Smooth muscle cell (in vitro differentiated cells): ENCODE data around the gene MAP7D1. TPM values are rescaled to one million over a fixed set of nuclear protein-coding genes. Genes with fewer than 3 reads are reported as not detected.
A peak's percentile ranks its signal among the peaks of the same experiment; 100 is the strongest.

ENCODE experiments used
- DNase-seq: peaks from one replicate; lab custom pipeline; 2025; ENCODE audit not compliant: unreplicated experiment; lab: John Stamatoyannopoulos, UW
- H2AFZ ChIP-seq: fragments of 200-600 bp; sonication (generic); 2 replicates; pipeline ENCODE4 v1.6.0; 2016; ENCODE audit warnings: antibody characterized with exemption, low read depth, mild to moderate bottlenecking
- H3F3A ChIP-seq: fragments of 200-600 bp; sonication (generic); 2 replicates; pipeline ENCODE4 v1.6.0; 2017; ENCODE audit warnings: antibody characterized with exemption, low read depth
- H3K27ac ChIP-seq: fragments of 200-600 bp; sonication (generic); 2 replicates; pipeline ENCODE4 v1.5.1; 2016; ENCODE audit warnings: low read depth, mild to moderate bottlenecking
- H3K27me3 ChIP-seq: fragments of 200-600 bp; sonication (generic); 2 replicates; pipeline ENCODE4 v1.6.1; 2016; ENCODE audit warnings: low read depth, mild to moderate bottlenecking
- H3K36me3 ChIP-seq: fragments of 200-600 bp; sonication (generic); 2 replicates; pipeline ENCODE4 v1.5.1; 2016; ENCODE audit warnings: low read depth
- H3K4me1 ChIP-seq: fragments of 200-600 bp; sonication (generic); 2 replicates; pipeline ENCODE4 v1.5.1; 2016; ENCODE audit warnings: low read depth
- H3K4me2 ChIP-seq: fragments of 200-600 bp; sonication (generic); 2 replicates; pipeline ENCODE4 v1.6.0; 2016; ENCODE audit warnings: mild to moderate bottlenecking
- H3K4me3 ChIP-seq: fragments of 200-600 bp; sonication (generic); 2 replicates; pipeline ENCODE4 v1.5.1; 2016; ENCODE audit warnings: mild to moderate bottlenecking
- H3K79me2 ChIP-seq: fragments of 200-600 bp; sonication (generic); 2 replicates; pipeline ENCODE4 v1.6.0; 2016; ENCODE audit warnings: low read depth, mild to moderate bottlenecking
- H3K9ac ChIP-seq: fragments of 200-600 bp; sonication (generic); 2 replicates; pipeline ENCODE4 v1.6.0; 2016; ENCODE audit warnings: low read depth
- H3K9me3 ChIP-seq: fragments of 200-600 bp; sonication (generic); replicated peaks from 2 replicates; pipeline ENCODE4 v1.5.1; 2016; ENCODE audit warnings: low read depth
- H4K20me1 ChIP-seq: fragments of 200-600 bp; sonication (generic); 2 replicates; pipeline ENCODE4 v1.6.0; 2016; ENCODE audit warnings: low read depth
- CTCF ChIP-seq: fragments of 200-600 bp; sonication (generic); IDR thresholded peaks from 2 replicates; pipeline ENCODE4 v1.5.1; 2017; ENCODE audit warnings: borderline replicate concordance, mild to moderate bottlenecking, antibody characterized with exemption; ENCODE audit not compliant: insufficient read depth, poor library complexity, severe bottlenecking
- WGBS: methylation state at CpG from one replicate; pipeline ENCODE4 v1.1.7; 2016; ENCODE audit warnings: low lambda C conversion rate; 5-methylcytosine and 5-hydroxymethylcytosine counted together
- polyA plus RNA-seq: library from polyadenylated mRNA; unstranded; fragments of >200 nt; fragmentation: Nextera tagmentation; extraction: Ambion mirVana; gene quantifications from 2 replicates; pipeline ENCODE4 v1.2.1, GENCODE V29; 2016
- total RNA-seq: library from RNA; depleted of rRNA; stranded (reverse); fragments of >200 nt; gene quantifications from 2 replicates; pipeline ENCODE4 v1.2.3, GENCODE V29; 2014

Gene MAP7D1
- total and polyA plus RNA-seq, 2 experiments from 2014 or later, result 109 to 169 TPM

GRCh38 chr1:36125129-36125991 is 30.6 kb upstream of the MAP7D1 start, which contains the start of gene COL8A2:
TSS of gene COL8A2 (minus strand) at chr1:36125222. CDS start at chr1:36100242, 24,980 bp downstream.
- no peak within 1 kb of the TSS for H2AFZ ChIP-seq
- H3K4me3 ChIP-seq, result peak within 1 kb of the TSS; percentile 43
- H3K4me2 ChIP-seq, result peak within 1 kb of the TSS; percentile 82
- no peaks in the 10 kb centered on the region for H3K79me2 ChIP-seq
- DNase-seq, result no peak
- H3K36me3 ChIP-seq, result no peaks in the 10 kb centered on the region
- H3K9me3 ChIP-seq, result no peaks in the 10 kb centered on the region
- no peaks in the 10 kb centered on the region for H3F3A ChIP-seq
- WGBS, result 55% methylated on average over 19 of the region's 77 CpGs
- no peaks in the 10 kb centered on the region for H3K4me1 ChIP-seq
- no peaks in the 10 kb centered on the region for H4K20me1 ChIP-seq
- H3K27ac ChIP-seq, result no peak within 1 kb of the TSS
- TF ChIP-seq CTCF, result no peak
- H3K9ac ChIP-seq, result no peak within 1 kb of the TSS
- H3K27me3 ChIP-seq, result peaks cover 3% of the 10 kb centered on the region

- peaks cover 3% of the 10 kb centered on the region for H3K27me3 ChIP-seq
- no peaks in the 10 kb centered on the region for H3K36me3 ChIP-seq
- no peaks in the 10 kb centered on the region for H4K20me1 ChIP-seq
- H3K9ac ChIP-seq, result no peak overlapping the region
- WGBS, result 91% methylated on average over 21 of the region's 21 CpGs
- no peak overlapping the region for H3K4me2 ChIP-seq
- TF ChIP-seq CTCF, result no peak
- H3K9me3 ChIP-seq, result no peaks in the 10 kb centered on the region
- no peak for DNase-seq
- H3F3A ChIP-seq, result no peaks in the 10 kb centered on the region
- H2AFZ ChIP-seq, result no peak overlapping the region
- no peaks in the 10 kb centered on the region for H3K4me1 ChIP-seq
- no peak overlapping the region for H3K4me3 ChIP-seq
- no peaks in the 10 kb centered on the region for H3K79me2 ChIP-seq
- H3K27ac ChIP-seq, result no peak overlapping the region
These were observed 29.8 kb upstream of the MAP7D1 start for GRCh38 chr1:36126005-36126716.

GRCh38 chr1:36126797-36127500 is 29.0 kb upstream of the MAP7D1 start:
- no peaks in the 10 kb centered on the region for H3K4me1 ChIP-seq
- peaks cover 3% of the 10 kb centered on the region for H3K27me3 ChIP-seq
- TF ChIP-seq CTCF, result no peak
- no peaks in the 10 kb centered on the region for H3K79me2 ChIP-seq
- H3F3A ChIP-seq, result no peaks in the 10 kb centered on the region
- H3K27ac ChIP-seq, result no peak overlapping the region
- no peak overlapping the region for H2AFZ ChIP-seq
- no peak overlapping the region for H3K4me2 ChIP-seq
- no peak overlapping the region for H3K9ac ChIP-seq
- no peaks in the 10 kb centered on the region for H3K9me3 ChIP-seq
- no peaks in the 10 kb centered on the region for H3K36me3 ChIP-seq
- DNase-seq, result no peak
- H3K4me3 ChIP-seq, result no peak overlapping the region
- no peaks in the 10 kb centered on the region for H4K20me1 ChIP-seq
- 76% methylated on average over 4 of the region's 7 CpGs for WGBS
